IPS DF 6.9 (cell line): ENCODE measurements around the gene PHKA2.

Experiments used
- DNase-seq: peaks from one replicate; pipeline ENCODE4 v3.0.0-alpha.2; 2013; ENCODE audit warnings: low read depth, low spot score
- H3K27ac ChIP-seq: one replicate; pipeline ENCODE4 v1.5.1; 2013; ENCODE audit warnings: low read length, control low read depth
- H3K27me3 ChIP-seq: 2 replicates; pipeline ENCODE4 v1.6.1; 2013; ENCODE audit warnings: mild to moderate bottlenecking, low read length; ENCODE audit not compliant: control insufficient read depth, insufficient read depth
- H3K36me3 ChIP-seq: 2 replicates; pipeline ENCODE4 v1.6.1; 2013; ENCODE audit warnings: low read length; ENCODE audit not compliant: control insufficient read depth, insufficient read depth
- H3K4me1 ChIP-seq: 2 replicates; pipeline ENCODE4 v1.6.1; 2013; ENCODE audit warnings: low read length; ENCODE audit not compliant: control insufficient read depth, insufficient read depth
- H3K4me3 ChIP-seq: 2 replicates; pipeline ENCODE4 v1.5.1; 2013; ENCODE audit warnings: mild to moderate bottlenecking, low read length
- H3K9me3 ChIP-seq: 2 replicates; pipeline ENCODE4 v1.6.1; 2013; ENCODE audit warnings: low read length, inconsistent platforms; ENCODE audit not compliant: control insufficient read depth, insufficient read depth
- WGBS: extraction: QIAGEN DNeasy Blood & Tissue Kit; methylation state at CpG from one replicate; pipeline ENCODE4 v1.1.7; 2013; ENCODE audit warnings: mixed read lengths, missing lambda C conversion rate; ENCODE audit not compliant: insufficient read length, insufficient coverage; 5-methylcytosine and 5-hydroxymethylcytosine counted together

PHKA2 gene

GRCh38 chrX:18973527-18974192, 10.3 kb downstream of the PHKA2 start:
- Histone ChIP-seq H3K4me3 (no peak overlapping the region), H3K36me3 (no peaks in the 10 kb centered on the region), H3K27ac (no peak overlapping the region), H3K9me3 (no peaks in the 10 kb centered on the region), H3K27me3 (no peaks in the 10 kb centered on the region), H3K4me1 (no peaks in the 10 kb centered on the region)
- 100% methylated on average over 1 of the region's 7 CpGs for WGBS
- DNase-seq, result no peak

- no peak overlapping the region for H3K4me3 ChIP-seq
- H3K9me3 ChIP-seq, result no peaks in the 10 kb centered on the region
- H3K27ac ChIP-seq, result no peak overlapping the region
- DNase-seq, result no peak
- no peaks in the 10 kb centered on the region for H3K27me3 ChIP-seq
- no peaks in the 10 kb centered on the region for H3K4me1 ChIP-seq
- no peaks in the 10 kb centered on the region for H3K36me3 ChIP-seq
- no CpG with 5 or more reads among the region's 2 CpGs for WGBS
These were observed 12.4 kb downstream of the PHKA2 start for GRCh38 chrX:18971506-18971905.

DNA sequence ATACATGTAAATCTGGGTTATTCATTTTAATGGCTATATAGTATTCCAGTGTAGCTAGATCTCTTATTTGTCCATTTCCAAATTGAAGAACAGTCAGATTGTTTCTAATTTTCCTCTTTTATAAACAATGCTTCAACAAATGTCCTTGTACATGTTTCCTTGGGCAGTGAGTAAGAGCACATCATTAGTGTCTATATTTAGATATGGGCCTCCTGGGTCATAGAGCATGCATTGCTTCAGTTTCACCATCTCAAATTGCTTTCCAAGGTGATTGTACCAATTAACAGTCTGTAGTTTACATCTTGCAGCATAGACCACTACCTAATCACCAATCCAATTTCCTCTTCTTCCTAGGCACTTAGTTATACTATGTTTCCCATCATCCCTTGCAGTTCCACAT, 13.4 kb downstream of the PHKA2 start:
- Histone ChIP-seq H3K9me3 (no peaks in the 10 kb centered on the region), H3K27ac (no peak overlapping the region), H3K27me3 (no peaks in the 10 kb centered on the region), H3K4me3 (no peak overlapping the region), H3K4me1 (no peaks in the 10 kb centered on the region), H3K36me3 (no peaks in the 10 kb centered on the region)
- DNase-seq, result no peak

GRCh38 chrX:18966624-18967023, 17.3 kb downstream of the PHKA2 start:
- H3K27me3 ChIP-seq, result no peaks in the 10 kb centered on the region
- no peaks in the 10 kb centered on the region for H3K4me1 ChIP-seq
- no CpG with 5 or more reads among the region's 5 CpGs for WGBS
- H3K4me3 ChIP-seq, result no peak overlapping the region
- no peak for DNase-seq
- H3K9me3 ChIP-seq, result no peaks in the 10 kb centered on the region
- H3K36me3 ChIP-seq, result no peaks in the 10 kb centered on the region
- no peak overlapping the region for H3K27ac ChIP-seq

DNA sequence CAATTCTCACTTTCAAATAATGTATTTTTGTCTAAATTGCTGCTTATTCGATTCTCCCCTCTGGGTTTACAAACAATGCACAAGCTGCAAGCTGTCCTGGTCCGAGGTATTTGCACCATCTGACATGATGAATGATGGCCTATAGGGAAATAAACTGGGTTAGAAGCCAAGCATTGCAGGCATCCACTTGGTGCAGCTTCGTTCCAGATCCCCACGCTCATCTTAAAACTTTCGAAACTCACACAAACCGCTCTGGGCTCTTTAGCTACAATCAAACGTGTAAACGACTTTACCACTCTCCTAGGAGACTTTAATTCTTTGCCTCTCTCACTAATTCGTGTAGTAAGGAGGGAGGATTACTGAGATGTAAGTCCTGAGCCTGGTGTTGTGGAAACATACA, 19.0 kb downstream of the PHKA2 start:
- no CpG with 5 or more reads among the region's 9 CpGs for WGBS
- H3K4me3 ChIP-seq, result no peak overlapping the region
- DNase-seq, result no peak

GRCh38 chrX:18964026-18964425, 19.9 kb downstream of the PHKA2 start:
- H3K27ac ChIP-seq, result no peak overlapping the region
- WGBS, result no CpG with 5 or more reads among the region's 4 CpGs
- H3K4me1 ChIP-seq, result no peaks in the 10 kb centered on the region
- H3K36me3 ChIP-seq, result no peaks in the 10 kb centered on the region
- H3K27me3 ChIP-seq, result no peaks in the 10 kb centered on the region
- DNase-seq, result no peak
- H3K9me3 ChIP-seq, result no peaks in the 10 kb centered on the region
- H3K4me3 ChIP-seq, result no peak overlapping the region

More for the DNA sequence above, 19.0 kb downstream of the PHKA2 start:
- H3K4me1 ChIP-seq, result no peaks in the 10 kb centered on the region
- no peak overlapping the region for H3K27ac ChIP-seq
- H3K9me3 ChIP-seq, result no peaks in the 10 kb centered on the region
- H3K27me3 ChIP-seq, result no peaks in the 10 kb centered on the region
- H3K36me3 ChIP-seq, result no peaks in the 10 kb centered on the region

DNA sequence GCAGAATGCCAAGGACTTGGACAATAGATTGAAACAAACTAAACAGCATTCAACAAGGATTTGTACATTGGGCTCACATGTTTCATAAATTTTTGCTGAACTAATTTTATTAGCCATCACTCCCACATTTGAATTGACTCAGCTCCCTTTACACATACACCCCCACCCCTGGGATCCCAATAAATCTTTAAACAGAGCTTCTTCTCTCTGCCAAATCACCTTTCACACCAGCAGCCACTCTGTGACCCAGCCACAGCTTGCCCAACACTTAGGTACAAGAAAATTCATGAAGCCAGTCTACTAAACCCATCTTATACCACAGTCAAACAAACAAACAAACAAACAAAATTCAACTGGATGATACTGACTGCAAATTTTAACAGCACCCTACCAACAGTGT, 21.6 kb downstream of the PHKA2 start:
- no peaks in the 10 kb centered on the region for H3K27me3 ChIP-seq
- no peaks in the 10 kb centered on the region for H3K4me1 ChIP-seq
- H3K36me3 ChIP-seq, result no peaks in the 10 kb centered on the region
- H3K4me3 ChIP-seq, result no peak overlapping the region
- no peak overlapping the region for H3K27ac ChIP-seq
- no peaks in the 10 kb centered on the region for H3K9me3 ChIP-seq
- no peak for DNase-seq

DNA sequence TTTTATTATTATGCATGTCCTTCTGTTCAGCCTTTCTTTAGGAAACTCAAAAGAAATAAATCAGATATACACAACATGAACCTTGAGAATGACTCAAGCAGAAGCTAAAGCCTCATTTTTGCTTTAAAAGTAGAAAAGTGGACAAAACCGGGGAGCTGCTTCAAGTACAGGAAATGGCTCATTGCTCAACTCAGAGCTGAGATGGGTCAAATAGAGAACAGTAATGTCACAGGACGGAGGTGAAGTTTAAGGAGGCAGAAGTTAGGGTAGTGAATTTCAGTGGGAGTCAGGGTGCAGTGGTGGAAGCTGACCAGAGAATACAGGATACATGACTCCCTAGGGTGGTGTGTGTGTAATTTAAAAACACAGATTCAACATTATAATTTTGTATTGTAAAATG, 22.2 kb downstream of the PHKA2 start:
- whole genome bisulfite sequencing, result no CpG with 5 or more reads among the region's 2 CpGs

GRCh38 chrX:18956303-18957032, 27.4 kb downstream of the PHKA2 start:
- Histone ChIP-seq H3K9me3 (no peaks in the 10 kb centered on the region), H3K36me3 (no peaks in the 10 kb centered on the region), H3K27ac (no peak overlapping the region), H3K4me1 (no peaks in the 10 kb centered on the region), H3K4me3 (no peak overlapping the region), H3K27me3 (no peaks in the 10 kb centered on the region)
- DNase-seq, result no peak
- WGBS, result no CpG with 5 or more reads among the region's 7 CpGs

More for the DNA sequence above, 22.2 kb downstream of the PHKA2 start:
- DNase-seq, result no peak
- Histone ChIP-seq H3K4me3 (no peak overlapping the region), H3K9me3 (no peaks in the 10 kb centered on the region), H3K4me1 (no peaks in the 10 kb centered on the region), H3K27ac (no peak overlapping the region), H3K36me3 (no peaks in the 10 kb centered on the region), H3K27me3 (no peaks in the 10 kb centered on the region)

GRCh38 chrX:18955676-18956075, 28.2 kb downstream of the PHKA2 start:
- Histone ChIP-seq H3K27ac (no peak overlapping the region), H3K36me3 (no peaks in the 10 kb centered on the region), H3K9me3 (no peaks in the 10 kb centered on the region), H3K4me1 (no peaks in the 10 kb centered on the region), H3K27me3 (no peaks in the 10 kb centered on the region), H3K4me3 (no peak overlapping the region)
- WGBS, result no CpG with 5 or more reads among the region's 4 CpGs
- no peak for DNase-seq

DNA sequence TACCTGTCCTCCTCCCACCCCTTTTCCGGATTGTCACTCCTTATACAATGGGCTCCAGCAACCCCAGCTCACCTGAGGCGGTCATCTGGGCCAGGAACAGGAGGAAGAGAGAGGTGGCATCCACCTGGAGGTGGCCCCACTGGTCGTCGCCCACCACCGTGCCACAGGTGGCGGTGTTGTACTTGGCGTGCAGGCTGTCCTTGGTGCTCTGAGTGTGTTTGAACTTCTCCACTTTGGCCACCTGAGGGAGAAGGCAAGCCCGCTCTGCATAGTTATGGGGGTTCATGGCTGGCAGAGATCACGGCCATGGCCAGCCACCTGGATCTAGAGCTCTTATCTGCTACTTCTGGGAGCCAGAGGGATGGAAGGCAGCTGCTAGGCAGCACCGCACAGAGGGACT, 32.9 kb downstream of the PHKA2 start:
- no peak overlapping the region for H3K27ac ChIP-seq
- no peaks in the 10 kb centered on the region for H3K36me3 ChIP-seq
- H3K27me3 ChIP-seq, result no peaks in the 10 kb centered on the region
- H3K9me3 ChIP-seq, result no peaks in the 10 kb centered on the region
- WGBS, result no CpG with 5 or more reads among the region's 10 CpGs
- no peaks in the 10 kb centered on the region for H3K4me1 ChIP-seq
- no peak for DNase-seq
- no peak overlapping the region for H3K4me3 ChIP-seq
